Heart left ventricle (tissue), 16 donors: ENCODE measurements around the gene ANKRD53. TPM values are rescaled to one million over a fixed set of nuclear protein-coding genes. Genes with fewer than 3 reads are reported as not detected.

Source experiments
- ATAC-seq, 4 donors: fragments of 200-7000 bp; cut with Tn5 transposase; one replicate each; pipeline ENCODE4 v1.9.1; 2020 to 2022; ENCODE audit warnings: moderate library complexity in 4 of 4, mild to moderate bottlenecking in 3 of 4, moderate number of reproducible peaks in 1 of 4
- DNase-seq, 5 donors: peaks; one replicate each; pipeline ENCODE4 v3.0.0-alpha.2; 2020
- H3K27ac ChIP-seq, 12 donors: fragments of 200-600 bp; sonication (generic) in 4 of 12; one replicate each; pipeline versions ENCODE4 v1.5.0 to v1.8.0; 2016 to 2022; ENCODE audit warnings: mild to moderate bottlenecking in 2 of 12
- H3K27me3 ChIP-seq, 9 donors: fragments of 200-600 bp; sonication (generic) in 2 of 9; one replicate each; pipeline versions ENCODE4 v1.5.1 to v1.8.0; 2016 to 2022; ENCODE audit warnings: mild to moderate bottlenecking in 3 of 9
- H3K36me3 ChIP-seq, 9 donors: fragments of 200-600 bp; sonication (generic) in 2 of 9; one replicate each; pipeline versions ENCODE4 v1.5.0 to v1.8.0; 2018 to 2022; ENCODE audit warnings: mild to moderate bottlenecking in 2 of 9
- H3K4me1 ChIP-seq, 12 donors: fragments of 200-600 bp; sonication (generic) in 4 of 12; one replicate each; pipeline versions ENCODE4 v1.5.0 to v1.8.0; 2016 to 2022; ENCODE audit warnings: mild to moderate bottlenecking in 3 of 12
- H3K4me3 ChIP-seq, 12 donors: fragments of 200-600 bp; sonication (generic) in 4 of 12; one replicate each; pipeline versions ENCODE4 v1.5.0 to v1.8.0; 2017 to 2022; ENCODE audit warnings: mild to moderate bottlenecking in 9 of 12, moderate library complexity in 4 of 12
- H3K9me3 ChIP-seq, 12 donors: fragments of 200-600 bp; sonication (generic) in 4 of 12; one replicate each; pipeline versions ENCODE4 v1.5.0 to v1.8.0; 2016 to 2022; ENCODE audit warnings: mild to moderate bottlenecking in 1 of 12
- CTCF ChIP-seq, 12 donors: fragments of 200-600 bp; sonication (generic) in 4 of 12; IDR thresholded peaks; one replicate each; pipeline versions ENCODE4 v1.5.0 to v1.8.0; 2018 to 2022; ENCODE audit warnings: antibody characterized with exemption in 12 of 12, mild to moderate bottlenecking in 5 of 12
- POLR2A ChIP-seq, 2 donors: fragments of 450-650 bp; IDR thresholded peaks; one replicate each; pipeline ENCODE4 v1.6.1; 2017; ENCODE audit warnings: antibody characterized with exemption in 2 of 2, mild to moderate bottlenecking in 2 of 2, moderate library complexity in 2 of 2
- WGBS, 4 donors: extraction: QIAGEN DNeasy Blood & Tissue Kit in 2 of 4; methylation state at CpG; one replicate each; pipeline versions ENCODE4 v1.1.5 to v1.1.7; 2013 to 2018; 5-methylcytosine and 5-hydroxymethylcytosine counted together
- intact Hi-C, 10 donors: fragments of 100-400 bp; cut with DNase I; formaldehyde crosslinking; loops; one replicate each; pipeline versions ENCODE4 v1.11.1 to v1.14.2; 2022
- long read RNA-seq, 3 donors: library from polyadenylated mRNA; unstranded; transcript quantifications; one replicate each; pipeline ENCODE4 v2.0.0, GENCODE V29; 2020 to 2021
- polyA plus RNA-seq, 2 donors: library from polyadenylated mRNA; stranded (reverse); fragments of 200-250 nt; gene quantifications; one replicate each; pipeline ENCODE4 v1.2.3, GENCODE V29; 2013
- total RNA-seq, 9 donors: library from RNA; depleted of rRNA in 2 of 9; stranded (reverse); fragments of >200 nt in 2 of 9; fragmentation: NEBNext Ultra II Directional in 3 of 9; extraction: Animal tissue kit (Norgen Biotek cat#: 25700) in 3 of 9; gene quantifications; one replicate each; pipeline versions ENCODE4 v1.1.0 to v1.2.4, GENCODE V29; 2016 to 2023
- donor health status: ischemic (EF 13 %, LVEDD 7.1; RV severe dilation, severe dysfunction).
- donor health status: healthy with polysubstance abuse.
- donor health status: DM: no; HTN: yes; CAD: no.
- donor health status: DM: no; HTN: no; CAD: no.
- donor health status: ischemic (EF 25% LVEDD 6.9; RV normal size, moderate dysfunction).
- donor health status: ischemic (EF 25% LVEDD 5.7; RV mildly dilated, moderate dysfunction).
- donor health status: healthy.
- donor health status: DM: yes; HTN: yes; CAD: no.
- donor health status: ischemic (EF 35%, LVEDD 5.7; RV mildly dilated, moderate dysfunction).
- donor health status: nonischemic (EF 11% LVEDD 7.7; RV severe dilation, severe dysfunction).
- donor health status: DM: yes; HTN: yes; CAD: no.
- donor health status: PGD.
- donor health status: ischemic (EF 29% LVEDD 5.4; RV normal size, mild dysfunction).
- donor health status: nonischemic (EF 23%, LVEDD 6.1; RV moderate dilation, normal function).

The ANKRD53 gene
- total RNA-seq (1 to 10 TPM in 2 of 9 donors, under 1 TPM in 5, not detected in 2; 0.28 to 1.8 (median 0.40) TPM), polyA plus RNA-seq (under 1 TPM; 0.44 to 0.65 TPM)
- long read RNA-seq, donor 1 = 0 reads
- long read RNA-seq, donor 2 = 0 reads
- long read RNA-seq, donor 3 = 0 reads

- Histone ChIP-seq H3K9me3 (no peaks in the 10 kb centered on the region), H3K4me3 (peak within 1 kb of the TSS; percentile 32 to 73 (median 64)), H3K27me3 (no peaks in the 10 kb centered on the region), H3K36me3 (peaks cover 0 to 4% (median 0%) of the 10 kb centered on the region in 9 donors), H3K27ac (peak within 1 kb of the TSS in 11 of 12 donors; percentile 25 to 92 (median 74)), H3K4me1 (peaks cover 0 to 24% (median 15%) of the 10 kb centered on the region in 12 donors)
- TF ChIP-seq POLR2A (IDR thresholded peaks at IDR 0.05) (no peak), CTCF (IDR thresholded peaks at IDR 0.05) (no peak)
- 2 to 8% (median 7%) methylated on average over 46 to 67 of the region's 67 CpGs for WGBS, 4 donors
- DNase-seq = peak; percentile 45 to 74 (median 55)
- ATAC-seq = peak in 3 of 4 donors; percentile 44 to 76 (median 74)
- intact Hi-C loops = no loop called here
These were observed at the start of gene ANKRD53 for GRCh38 chr2:70978341-70979179. Gene ANKRD53, plus strand, starts transcription at chr2:70978630. Its CDS starts 16 bp downstream, at chr2:70978646.

- peaks cover 0 to 5% (median 0%) of the 10 kb centered on the region in 12 donors for H3K4me1 ChIP-seq
- no peak for TF ChIP-seq POLR2A (IDR thresholded peaks at IDR 0.05)
- no peak for TF ChIP-seq CTCF (IDR thresholded peaks at IDR 0.05)
- DNase-seq (no peak), ATAC-seq (no peak)
- no peaks in the 10 kb centered on the region for H3K36me3 ChIP-seq
- 92 to 100% (median 92%) methylated on average over 4 of the region's 4 CpGs for WGBS, 4 donors
- peaks cover 0 to 6% (median 0%) of the 10 kb centered on the region in 9 donors for H3K27me3 ChIP-seq
- H3K9me3 ChIP-seq = no peaks in the 10 kb centered on the region
- no peak overlapping the region for H3K4me3 ChIP-seq
- no peak overlapping the region for H3K27ac ChIP-seq
- intact Hi-C loops = no loop called here
These were observed 47.8 kb upstream of the ANKRD53 start for GRCh38 chr2:70930371-70931329.

GRCh38 chr2:70931376-70932000, 46.9 kb upstream of the ANKRD53 start:
- TF ChIP-seq POLR2A (IDR thresholded peaks at IDR 0.05) (no peak), CTCF (IDR thresholded peaks at IDR 0.05) (no peak)
- Histone ChIP-seq H3K36me3 (no peaks in the 10 kb centered on the region), H3K27ac (no peak overlapping the region), H3K27me3 (peaks cover 0 to 6% (median 0%) of the 10 kb centered on the region in 9 donors), H3K4me1 (no peaks in the 10 kb centered on the region), H3K9me3 (no peaks in the 10 kb centered on the region), H3K4me3 (no peak overlapping the region)
- DNase-seq = no peak
- ATAC-seq = no peak
- 42 to 77% (median 71%) methylated on average over 3 to 9 of the region's 9 CpGs for WGBS, 4 donors
- intact Hi-C loops = no loop called here
